Bronchial epithelial cell (primary cell): ENCODE data around the gene MLXIP. TPM values are rescaled to one million over a fixed set of nuclear protein-coding genes. Genes with fewer than 3 reads are reported as not detected.
"Not testable (repeated sequence)": the region's sequence is repeated elsewhere in the genome, so short reads cannot be mapped to it uniquely, and the experiment has no call there.

ENCODE experiments used
- DNase-seq: peaks from one replicate; pipeline ENCODE4 v3.0.0-alpha.2; 2010; ENCODE audit warnings: low read depth
- FAIRE-seq: peaks from 2 replicates; lab custom pipeline; 2011; peaks lifted over from hg19 to GRCh38; lab: Jason Lieb, UNC
- H3K27me3 ChIP-seq: 2 replicates; pipeline ENCODE4 v1.5.1; 2011; ENCODE audit warnings: low read length; ENCODE audit not compliant: control insufficient read depth, insufficient read depth
- H3K36me3 ChIP-seq: 2 replicates; pipeline ENCODE4 v1.5.1; 2011; ENCODE audit warnings: low read length; ENCODE audit not compliant: control insufficient read depth, insufficient read depth
- H3K4me3 ChIP-seq: 2 replicates; pipeline ENCODE4 v1.5.1; 2011; ENCODE audit warnings: mild to moderate bottlenecking, low read depth, low read length, control low read depth
- total RNA-seq: library from RNA; depleted of rRNA; stranded (reverse); fragments of >200 nt; gene quantifications from 2 replicates; pipeline ENCODE4 v1.2.1, GENCODE V29; 2014
- TF ChIP-seq, protein P1 (sequence below): IDR thresholded peaks from 2 replicates; pipeline ENCODE4 v1.5.1; 2011; ENCODE audit warnings: mild to moderate bottlenecking, moderate library complexity, low read length, control low read depth, inconsistent platforms; ENCODE audit not compliant: insufficient read depth, severe bottlenecking

The MLXIP gene
- total RNA-seq, 1 donor from 2014 or later, result 9.2 TPM

DNA sequence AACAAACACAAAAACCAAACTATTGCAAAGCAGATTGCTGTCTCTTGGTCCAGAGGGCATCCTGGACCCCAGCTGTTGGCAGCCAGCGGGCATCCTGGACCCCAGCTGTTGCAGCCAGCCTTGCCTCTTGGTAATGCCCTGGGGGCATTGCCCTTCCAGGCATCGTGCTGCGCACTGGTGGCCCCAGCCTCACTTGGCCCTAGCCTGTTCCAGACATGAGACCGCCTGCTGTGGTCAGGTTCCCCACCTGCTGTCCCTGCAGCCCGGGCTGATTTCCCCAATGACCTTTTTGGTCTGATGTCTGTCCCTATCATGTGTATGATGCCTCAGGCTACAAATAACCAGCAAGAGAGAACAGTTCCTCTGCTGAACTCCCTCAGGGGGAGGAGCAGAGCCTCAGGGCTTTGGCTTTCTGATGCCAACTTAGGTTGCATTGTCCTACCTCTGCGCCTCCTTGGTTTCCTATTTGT, 20.8 kb downstream of the MLXIP start:
- FAIRE-seq (no peak), DNase-seq (no peak)
- Histone ChIP-seq H3K36me3 (no peaks in the 10 kb centered on the region), H3K27me3 (no peaks in the 10 kb centered on the region), H3K4me3 (no peak overlapping the region)
- TF ChIP-seq, protein P1, sequence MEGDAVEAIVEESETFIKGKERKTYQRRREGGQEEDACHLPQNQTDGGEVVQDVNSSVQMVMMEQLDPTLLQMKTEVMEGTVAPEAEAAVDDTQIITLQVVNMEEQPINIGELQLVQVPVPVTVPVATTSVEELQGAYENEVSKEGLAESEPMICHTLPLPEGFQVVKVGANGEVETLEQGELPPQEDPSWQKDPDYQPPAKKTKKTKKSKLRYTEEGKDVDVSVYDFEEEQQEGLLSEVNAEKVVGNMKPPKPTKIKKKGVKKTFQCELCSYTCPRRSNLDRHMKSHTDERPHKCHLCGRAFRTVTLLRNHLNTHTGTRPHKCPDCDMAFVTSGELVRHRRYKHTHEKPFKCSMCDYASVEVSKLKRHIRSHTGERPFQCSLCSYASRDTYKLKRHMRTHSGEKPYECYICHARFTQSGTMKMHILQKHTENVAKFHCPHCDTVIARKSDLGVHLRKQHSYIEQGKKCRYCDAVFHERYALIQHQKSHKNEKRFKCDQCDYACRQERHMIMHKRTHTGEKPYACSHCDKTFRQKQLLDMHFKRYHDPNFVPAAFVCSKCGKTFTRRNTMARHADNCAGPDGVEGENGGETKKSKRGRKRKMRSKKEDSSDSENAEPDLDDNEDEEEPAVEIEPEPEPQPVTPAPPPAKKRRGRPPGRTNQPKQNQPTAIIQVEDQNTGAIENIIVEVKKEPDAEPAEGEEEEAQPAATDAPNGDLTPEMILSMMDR, result no peak

DNA sequence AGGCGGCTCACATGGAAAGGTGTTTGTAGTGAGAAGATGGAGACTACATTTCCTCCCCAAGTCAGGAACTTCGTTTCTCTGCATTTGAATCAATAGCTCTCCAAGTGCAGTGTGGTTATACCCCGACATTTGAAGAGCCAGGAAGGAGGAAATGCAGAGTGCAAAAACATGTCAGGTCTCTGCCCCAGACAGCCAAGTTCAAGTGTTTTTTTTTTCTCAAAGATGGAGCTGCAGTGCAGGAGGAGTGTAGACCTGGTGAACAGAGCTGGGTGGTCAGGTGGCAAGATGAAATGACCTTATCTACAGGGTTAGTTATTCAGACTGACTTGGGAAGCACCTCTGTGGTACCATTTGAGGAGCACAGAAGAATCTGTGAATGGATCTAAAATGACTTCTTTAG, 21.3 kb downstream of the MLXIP start:
- FAIRE-seq (no peak), DNase-seq (no peak)
- no peak overlapping the region for H3K4me3 ChIP-seq
- no peaks in the 10 kb centered on the region for H3K36me3 ChIP-seq
- TF ChIP-seq, protein P1, result no peak
- no peaks in the 10 kb centered on the region for H3K27me3 ChIP-seq

DNA sequence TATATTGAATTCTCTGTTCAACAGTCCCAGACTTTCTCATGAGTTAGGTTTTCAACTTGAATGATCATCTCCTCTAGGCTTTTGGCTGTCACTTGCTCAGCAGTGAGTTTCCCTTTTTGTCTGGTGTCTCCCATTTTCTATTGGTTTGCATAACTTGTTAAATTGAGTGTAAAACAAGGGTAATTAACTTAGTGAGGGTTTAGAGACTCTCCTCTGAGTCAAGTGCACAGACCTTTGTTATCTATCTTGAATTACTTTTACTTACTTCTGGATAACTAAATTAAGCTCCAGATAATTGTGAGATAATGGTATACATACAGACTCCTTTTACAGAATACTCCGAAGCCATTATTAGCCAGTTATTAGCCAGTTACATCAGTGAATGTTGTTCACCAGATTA, 22.0 kb downstream of the MLXIP start:
- FAIRE-seq, result no peak
- H3K36me3 ChIP-seq, result no peaks in the 10 kb centered on the region
- TF ChIP-seq, protein P1, result no peak

DNA sequence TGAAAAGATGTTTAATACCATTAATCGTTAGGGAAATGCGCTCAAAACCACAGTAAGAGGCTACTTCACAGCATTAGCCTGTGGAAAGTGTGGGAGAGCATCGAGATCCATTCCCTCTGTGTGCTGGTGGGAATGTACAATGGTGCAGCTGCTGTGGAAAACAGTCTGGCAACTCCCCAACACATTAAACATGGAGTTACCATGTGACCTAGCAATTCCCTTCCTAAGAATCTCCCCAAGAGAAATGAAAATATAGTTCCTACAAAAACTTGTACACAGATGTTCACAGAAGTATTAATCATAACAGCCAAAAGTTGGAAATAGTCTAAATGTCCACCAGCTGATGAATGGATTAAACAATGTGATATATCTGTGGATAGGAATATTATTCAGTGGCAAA, 23.8 kb downstream of the MLXIP start:
- no peak for DNase-seq
- no peak for FAIRE-seq
- Histone ChIP-seq H3K36me3 (no peaks in the 10 kb centered on the region), H3K4me3 (no peak overlapping the region), H3K27me3 (no peaks in the 10 kb centered on the region)
- TF ChIP-seq, protein P1, result no peak

More for the DNA sequence above, 22.0 kb downstream of the MLXIP start:
- no peak for DNase-seq
- Histone ChIP-seq H3K27me3 (no peaks in the 10 kb centered on the region), H3K4me3 (no peak overlapping the region)

DNA sequence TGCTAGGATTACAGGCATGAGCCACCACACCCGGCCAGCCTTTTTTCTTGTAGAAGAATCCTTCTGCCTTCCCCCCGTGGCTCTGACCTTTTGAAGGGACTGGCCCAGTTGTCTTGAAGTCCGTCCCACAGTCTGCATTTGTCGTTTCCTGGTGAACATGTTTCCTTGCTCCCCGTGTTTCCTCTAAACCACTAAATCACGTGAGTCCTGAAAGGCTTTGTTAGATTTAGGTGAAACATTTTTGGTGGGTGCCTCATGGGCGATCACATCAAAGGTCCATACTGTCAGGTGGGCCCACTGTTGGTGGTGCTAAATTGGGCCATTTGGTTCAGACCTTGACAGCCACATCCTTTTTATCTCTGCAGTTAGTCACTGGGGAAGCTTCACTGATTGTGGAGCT, 26.3 kb downstream of the MLXIP start:
- H3K36me3 ChIP-seq, result no peaks in the 10 kb centered on the region
- FAIRE-seq (no peak), DNase-seq (no peak)
- H3K27me3 ChIP-seq, result no peaks in the 10 kb centered on the region
- TF ChIP-seq, protein P1, result no peak
- H3K4me3 ChIP-seq, result no peak overlapping the region

DNA sequence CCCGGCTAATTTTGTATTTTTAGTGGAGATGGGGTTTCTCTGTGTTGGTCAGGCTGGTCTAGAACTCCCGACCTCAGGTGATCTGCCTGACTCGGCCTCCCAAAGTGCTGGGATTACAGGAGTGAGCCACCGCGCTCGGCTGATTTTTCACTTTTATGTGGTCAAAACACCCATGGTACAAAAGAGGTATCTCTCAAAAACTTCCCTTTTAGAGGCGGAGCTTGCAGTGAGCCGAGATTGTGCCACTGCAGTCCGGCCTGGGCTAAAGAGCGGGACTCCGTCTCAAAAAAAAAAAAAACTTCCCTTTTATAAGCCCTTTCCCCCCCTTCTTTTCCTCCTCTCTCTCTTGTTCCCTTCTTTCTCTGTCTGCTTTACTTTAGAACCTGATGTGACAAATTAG, 26.9 kb downstream of the MLXIP start:
- FAIRE-seq, H3K36me3 ChIP-seq, H3K4me3 ChIP-seq, DNase-seq, H3K27me3 ChIP-seq: not testable (repeated sequence)
